ENCODE data around the gene EDA. TPM values are rescaled to one million over a fixed set of nuclear protein-coding genes. Genes with fewer than 3 reads are reported as not detected.

Gene EDA
- total RNA-seq, 1 experiment from 2014 or later: 0.23 TPM

GRCh38 chrX:69705818-69706217 is 89.9 kb downstream of the EDA start:
- no peak overlapping the region for H3K4me3 ChIP-seq (ENCODE audit: low read depth in 2 of 2, low read length in 2 of 2)
- no peaks in the 10 kb centered on the region for H3K36me3 ChIP-seq (ENCODE audit: control insufficient read depth, insufficient read depth, low read length)
- in situ Hi-C loops (cut with HindIII; ENCODE audit: low pct_unique_long_range_greater_than_20kb, low sequenced_read_pairs): no loop called here
- H3K27me3 ChIP-seq (ENCODE audit: control insufficient read depth, insufficient read depth, low read length): no peaks in the 10 kb centered on the region
- ChIA-PET POLR2A (no interaction called here), CTCF (no interaction called here)
- ATAC-seq: no peak
- intact Hi-C loops (cut with micrococcal nuclease; ENCODE audit: unreplicated experiment): no loop called here
- H3K27ac ChIP-seq (ENCODE audit: low read length): no peak overlapping the region
- H3K9me3 ChIP-seq (ENCODE audit: control insufficient read depth, insufficient read depth, low read depth, low read length): no peaks in the 10 kb centered on the region
- no peaks in the 10 kb centered on the region for H3K4me1 ChIP-seq (ENCODE audit: control insufficient read depth, insufficient read depth, low read length)
- TF ChIP-seq REST (IDR thresholded peaks at IDR 0.05; ENCODE audit: insufficient read depth in 1 of 2, low read depth in 2 of 2, low read length in 1 of 2) (no peak), SIN3A (IDR thresholded peaks at IDR 0.05; ENCODE audit: borderline replicate concordance, insufficient read depth, low read depth, low read length) (no peak), CTCF (IDR thresholded peaks at IDR 0.05) (no peak)
- no TSS peak for BruUV-seq (replicated peaks)
- DNase-seq (ENCODE audit: low read depth, low spot score): no peak

GRCh38 chrX:69718102-69718501 is 102.2 kb downstream of the EDA start:
- DNase-seq (ENCODE audit: low read depth, low spot score) (no peak), ATAC-seq (no peak)
- Histone ChIP-seq H3K27ac (ENCODE audit: low read length) (no peak overlapping the region), H3K27me3 (ENCODE audit: control insufficient read depth, insufficient read depth, low read length) (no peaks in the 10 kb centered on the region), H3K4me1 (ENCODE audit: control insufficient read depth, insufficient read depth, low read length) (no peaks in the 10 kb centered on the region), H3K9me3 (ENCODE audit: control insufficient read depth, insufficient read depth, low read depth, low read length) (no peaks in the 10 kb centered on the region; the same call in 1 of the 2 replicates), H3K36me3 (ENCODE audit: control insufficient read depth, insufficient read depth, low read length) (no peaks in the 10 kb centered on the region), H3K4me3 (ENCODE audit: low read depth in 2 of 2, low read length in 2 of 2) (no peak overlapping the region)
- in situ Hi-C loops (cut with HindIII; ENCODE audit: low pct_unique_long_range_greater_than_20kb, low sequenced_read_pairs): no loop called here
- ChIA-PET CTCF (no interaction called here), POLR2A (no interaction called here)
- intact Hi-C loops (cut with micrococcal nuclease; ENCODE audit: unreplicated experiment): no loop called here
- no peak for TF ChIP-seq CTCF (IDR thresholded peaks at IDR 0.05)
- TF ChIP-seq REST (IDR thresholded peaks at IDR 0.05; ENCODE audit: insufficient read depth in 1 of 2, low read depth in 2 of 2, low read length in 1 of 2): no peak
- no peak for TF ChIP-seq TCF7L2 (IDR thresholded peaks at IDR 0.05; ENCODE audit: low read depth, low read length)
- TF ChIP-seq SIN3A (IDR thresholded peaks at IDR 0.05; ENCODE audit: borderline replicate concordance, insufficient read depth, low read depth, low read length): no peak
- TF ChIP-seq POLR2AphosphoS5 (IDR thresholded peaks at IDR 0.05; ENCODE audit: low read depth, low read length): no peak
- BruUV-seq (replicated peaks): no TSS peak

Measured in Panc1 (cell line).